Pancreas (tissue), 10 donors: ENCODE data around the gene IFI27. TPM values are rescaled to one million over a fixed set of nuclear protein-coding genes. Genes with fewer than 3 reads are reported as not detected.

ENCODE experiments used
- ATAC-seq, 4 donors: fragments of 200-7000 bp; cut with Tn5 transposase; one replicate each; pipeline versions ENCODE4 v1.8.0 to v1.9.1; 2020; ENCODE audit warnings: mild to moderate bottlenecking in 4 of 4, moderate library complexity in 4 of 4
- DNase-seq, 6 donors: peaks; one replicate each; pipeline ENCODE4 v3.0.0-alpha.2; 2020
- FAIRE-seq: peaks from 2 replicates; lab custom pipeline; 2012; peaks lifted over from hg19 to GRCh38; lab: Jason Lieb, UNC
- H3K27ac ChIP-seq, 4 donors: fragments of 200-600 bp; sonication (generic); 1 replicate in 3 of 4; 2 replicates in 1 of 4; pipeline versions ENCODE4 v1.5.0 to v1.8.0; 2020
- H3K27me3 ChIP-seq, 4 donors: fragments of 200-600 bp; one replicate each; pipeline ENCODE4 v1.8.0; 2021
- H3K36me3 ChIP-seq, 3 donors: fragments of 200-600 bp; sonication (generic) in 1 of 3; one replicate each; pipeline versions ENCODE4 v1.5.0 to v1.8.0; 2020 to 2021
- H3K4me1 ChIP-seq, 3 donors: fragments of 200-600 bp; one replicate each; pipeline ENCODE4 v1.8.0; 2021
- H3K4me3 ChIP-seq, 4 donors: fragments of 200-600 bp; sonication (generic) in 2 of 4; one replicate each; pipeline versions ENCODE4 v1.5.0 to v1.8.0; 2020 to 2021
- H3K9me3 ChIP-seq, 4 donors: fragments of 200-600 bp; one replicate each; pipeline ENCODE4 v1.8.0; 2021
- WGBS, 2 donors: extraction: QIAGEN DNeasy Blood & Tissue Kit; methylation state at CpG; one replicate each; pipeline ENCODE4 v1.1.7; 2013; 5-methylcytosine and 5-hydroxymethylcytosine counted together
- intact Hi-C, 3 donors: fragments of 100-400 bp; cut with DNase I; formaldehyde crosslinking; loops; one replicate each; pipeline versions ENCODE4 v1.11.1 to v1.14.2; 2022
- polyA plus RNA-seq, 2 donors: library from polyadenylated mRNA; stranded (reverse); fragments of 200-250 nt; gene quantifications; one replicate each; pipeline ENCODE4 v1.2.3, GENCODE V29; 2013
- total RNA-seq, 6 donors: library from RNA; stranded (reverse); fragmentation: NEBNext Ultra II Directional in 4 of 6; extraction: Animal tissue kit (Norgen Biotek cat#: 25700) in 4 of 6; gene quantifications; one replicate each; pipeline versions ENCODE4 v1.2.1 to v1.2.4, GENCODE V29; 2021 to 2023
- TF ChIP-seq, protein P1 (sequence below), 4 donors: fragments of 200-600 bp; sonication (generic) in 3 of 4; IDR thresholded peaks; one replicate each; pipeline versions ENCODE4 v1.5.0 to v1.8.0; 2021; ENCODE audit warnings: antibody characterized with exemption in 4 of 4
- donor health status: healthy with polysubstance abuse.
- donor health status: DM: no; HTN: no; CAD: no; lungs with moderate emphysema.
- donor health status: DM: no; HTN: no; CAD: no.
- donor health status: control.
- donor health status: control.
- donor health status: Bipolar disorder and iron deficiency.
- donor health status: DM: yes; HTN: yes; CAD: no.
- donor health status: DM: no; HTN: no; CAD: no.
- donor health status: DM: no; HTN: no; CAD: no.
- donor health status: DM: yes; HTN: yes; CAD: no.

IFI27 gene
- total and polyA plus RNA-seq, 8 donors: 8.1 to 78.9 (median 15.1) TPM

DNA sequence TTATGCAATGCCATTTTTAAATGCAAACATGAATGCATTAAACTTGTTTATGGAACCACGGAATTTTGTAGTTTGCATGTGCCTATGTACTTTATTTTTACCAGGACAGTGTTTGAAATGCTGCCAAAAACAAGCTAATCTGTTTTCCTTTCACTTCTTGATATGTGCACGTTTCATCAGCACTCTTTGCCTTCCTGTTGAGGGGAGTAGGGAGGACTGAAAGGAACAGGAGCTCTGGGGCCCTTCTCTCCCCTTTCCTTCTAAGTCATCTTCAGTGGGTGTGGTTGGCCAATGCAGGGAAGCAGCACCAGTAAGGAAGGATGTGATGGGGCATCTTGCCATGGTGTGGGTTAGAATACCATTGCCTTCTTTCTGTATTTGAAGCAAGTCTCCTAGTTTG lies 51.4 kb downstream of the IFI27 start:
- intact Hi-C loops: no loop called here
- FAIRE-seq (no peak), ATAC-seq (peak in 2 of 4 donors; percentile 30 to 47), DNase-seq (no peak)
- no peak overlapping the region for H3K27ac ChIP-seq
- no peak overlapping the region for H3K4me3 ChIP-seq
- H3K27me3 ChIP-seq: peaks cover 0 to 4% (median 0%) of the 10 kb centered on the region in 4 donors
- TF ChIP-seq, protein P1, sequence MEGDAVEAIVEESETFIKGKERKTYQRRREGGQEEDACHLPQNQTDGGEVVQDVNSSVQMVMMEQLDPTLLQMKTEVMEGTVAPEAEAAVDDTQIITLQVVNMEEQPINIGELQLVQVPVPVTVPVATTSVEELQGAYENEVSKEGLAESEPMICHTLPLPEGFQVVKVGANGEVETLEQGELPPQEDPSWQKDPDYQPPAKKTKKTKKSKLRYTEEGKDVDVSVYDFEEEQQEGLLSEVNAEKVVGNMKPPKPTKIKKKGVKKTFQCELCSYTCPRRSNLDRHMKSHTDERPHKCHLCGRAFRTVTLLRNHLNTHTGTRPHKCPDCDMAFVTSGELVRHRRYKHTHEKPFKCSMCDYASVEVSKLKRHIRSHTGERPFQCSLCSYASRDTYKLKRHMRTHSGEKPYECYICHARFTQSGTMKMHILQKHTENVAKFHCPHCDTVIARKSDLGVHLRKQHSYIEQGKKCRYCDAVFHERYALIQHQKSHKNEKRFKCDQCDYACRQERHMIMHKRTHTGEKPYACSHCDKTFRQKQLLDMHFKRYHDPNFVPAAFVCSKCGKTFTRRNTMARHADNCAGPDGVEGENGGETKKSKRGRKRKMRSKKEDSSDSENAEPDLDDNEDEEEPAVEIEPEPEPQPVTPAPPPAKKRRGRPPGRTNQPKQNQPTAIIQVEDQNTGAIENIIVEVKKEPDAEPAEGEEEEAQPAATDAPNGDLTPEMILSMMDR (IDR thresholded peaks at IDR 0.05): no peak
- H3K4me1 ChIP-seq: no peaks in the 10 kb centered on the region
- no peaks in the 10 kb centered on the region for H3K9me3 ChIP-seq
- 0 to 1% methylated on average over 2 of the region's 2 CpGs for WGBS, 2 donors
- H3K36me3 ChIP-seq: no peaks in the 10 kb centered on the region

DNA sequence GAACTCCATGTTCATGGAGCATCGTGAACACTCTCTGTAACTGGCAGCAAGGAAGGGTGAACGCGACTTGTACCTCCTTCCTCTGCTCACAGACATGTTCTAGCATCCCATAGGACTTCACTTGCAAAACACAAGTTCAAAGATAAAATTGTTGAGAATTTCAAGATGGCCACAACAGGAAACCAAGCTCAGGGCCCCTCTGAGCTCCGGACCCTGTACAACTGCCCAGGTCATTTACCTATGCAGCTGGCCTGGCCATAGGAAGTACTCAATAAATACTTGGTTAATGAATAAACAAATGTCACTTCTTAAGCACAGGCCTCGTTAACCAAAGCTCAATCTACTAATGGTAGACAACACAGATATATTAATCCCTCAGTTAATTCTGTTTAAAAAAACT lies 51.9 kb downstream of the IFI27 start:
- DNase-seq: no peak
- no peaks in the 10 kb centered on the region for H3K4me1 ChIP-seq
- no peak overlapping the region for H3K4me3 ChIP-seq
- FAIRE-seq: no peak
- peaks cover 0 to 4% (median 0%) of the 10 kb centered on the region in 4 donors for H3K27me3 ChIP-seq
- H3K9me3 ChIP-seq: no peaks in the 10 kb centered on the region
- H3K27ac ChIP-seq: no peak overlapping the region
- H3K36me3 ChIP-seq: no peaks in the 10 kb centered on the region
- ATAC-seq: no peak
- intact Hi-C loops: no loop called here
- WGBS, 2 donors: 81% methylated on average over 5 of the region's 5 CpGs
- TF ChIP-seq, protein P1 (IDR thresholded peaks at IDR 0.05): no peak

DNA sequence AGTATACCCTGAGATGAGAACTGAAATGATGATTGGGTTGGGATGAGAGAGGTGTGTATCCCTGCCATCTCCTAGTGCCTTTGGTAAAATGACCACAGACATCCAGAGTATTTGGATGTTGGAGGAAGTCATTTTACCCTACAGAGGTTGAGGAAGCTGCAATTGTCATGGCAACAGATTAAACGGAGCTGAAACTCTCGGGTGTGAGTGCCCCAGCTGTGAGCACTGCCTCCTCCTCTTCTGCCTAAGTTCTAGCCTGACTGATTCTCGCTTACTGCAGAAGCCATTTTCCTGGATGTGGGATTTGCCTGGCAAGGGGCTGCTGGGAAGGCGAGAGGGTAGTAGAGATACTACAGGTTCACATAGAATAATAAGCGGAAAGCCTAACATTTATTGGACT lies 53.3 kb downstream of the IFI27 start:
- H3K9me3 ChIP-seq: no peaks in the 10 kb centered on the region
- no peak for ATAC-seq
- 77 to 83% methylated on average over 5 of the region's 5 CpGs for WGBS, 2 donors
- intact Hi-C loops: no loop called here
- no peak for DNase-seq
- no peaks in the 10 kb centered on the region for H3K36me3 ChIP-seq
- peaks cover 0 to 4% (median 0%) of the 10 kb centered on the region in 4 donors for H3K27me3 ChIP-seq
- H3K27ac ChIP-seq: no peak overlapping the region
- FAIRE-seq: no peak
- TF ChIP-seq, protein P1 (IDR thresholded peaks at IDR 0.05): no peak
- H3K4me1 ChIP-seq: no peaks in the 10 kb centered on the region
- no peak overlapping the region for H3K4me3 ChIP-seq

DNA sequence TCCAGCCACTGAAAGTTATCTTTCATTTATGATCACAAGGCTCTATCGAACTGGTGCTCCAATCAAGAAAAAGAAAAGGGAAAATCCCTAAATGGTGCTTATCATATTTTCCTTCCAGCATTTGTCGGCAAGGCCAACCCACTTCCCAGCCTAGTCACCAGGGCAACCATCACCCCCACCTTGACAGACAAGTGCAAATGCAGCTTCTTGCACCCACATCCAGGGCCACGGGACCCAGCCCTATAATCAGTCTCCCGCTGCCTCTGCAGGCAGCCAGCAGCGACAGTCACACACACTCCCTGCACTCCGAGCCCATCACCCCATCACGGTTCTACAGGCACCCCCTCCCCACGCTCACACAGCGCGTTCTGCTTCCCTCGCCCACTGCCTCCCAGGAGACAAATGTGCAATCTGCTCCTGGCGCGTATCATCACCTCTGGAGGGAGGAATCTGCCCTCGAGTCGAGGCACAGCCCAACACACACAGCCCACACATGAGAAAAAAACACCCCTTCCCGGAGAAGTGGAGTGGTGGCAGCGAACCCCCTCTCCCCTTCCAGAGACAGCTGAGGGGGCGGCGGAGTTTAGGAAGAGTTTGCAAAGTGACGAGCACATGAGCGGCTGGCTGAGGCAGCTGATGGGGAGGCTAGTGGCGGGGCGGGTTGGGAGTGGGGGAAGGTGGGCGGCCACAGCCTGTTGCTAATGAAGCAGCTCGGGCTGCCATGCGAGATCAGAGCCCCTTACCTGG lies 54.3 kb downstream of the IFI27 start:
- Histone ChIP-seq H3K9me3 (no peaks in the 10 kb centered on the region), H3K27ac (no peak overlapping the region), H3K27me3 (peaks cover 0 to 4% (median 0%) of the 10 kb centered on the region in 4 donors), H3K4me1 (no peaks in the 10 kb centered on the region), H3K4me3 (no peak overlapping the region), H3K36me3 (no peaks in the 10 kb centered on the region)
- FAIRE-seq: no peak
- 41 to 42% methylated on average over 26 of the region's 26 CpGs for WGBS, 2 donors
- intact Hi-C loops: no loop called here
- DNase-seq: peak in 1 of 6 donors; percentile 30
- TF ChIP-seq, protein P1 (IDR thresholded peaks at IDR 0.05): no peak
- ATAC-seq: peak in 2 of 4 donors; percentile 51 to 80

DNA sequence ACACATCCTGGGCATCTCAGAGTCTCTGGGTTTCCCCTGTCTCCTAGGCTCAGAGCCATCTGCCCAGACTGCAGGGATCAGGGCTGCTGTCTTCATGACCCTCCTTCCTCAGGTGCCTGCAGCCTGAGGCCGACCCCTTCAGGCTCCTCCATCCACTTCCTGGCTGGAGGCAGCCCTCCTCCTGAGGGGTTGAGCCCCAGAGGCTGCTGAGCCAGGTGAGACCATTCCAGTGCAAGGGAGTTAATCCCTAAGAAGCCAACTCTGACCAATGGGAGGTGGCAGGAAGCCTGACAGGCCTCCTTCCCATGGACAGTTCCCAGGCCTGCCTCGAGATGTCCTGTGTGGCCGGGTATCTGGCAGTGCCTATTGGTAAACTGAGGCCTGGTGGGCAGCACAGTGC lies 55.2 kb downstream of the IFI27 start:
- ATAC-seq (no peak), DNase-seq (no peak), FAIRE-seq (no peak)
- no peaks in the 10 kb centered on the region for H3K4me1 ChIP-seq
- H3K27me3 ChIP-seq: peaks cover 0 to 4% (median 0%) of the 10 kb centered on the region in 4 donors
- no peak overlapping the region for H3K4me3 ChIP-seq
- no peaks in the 10 kb centered on the region for H3K36me3 ChIP-seq
- TF ChIP-seq, protein P1 (IDR thresholded peaks at IDR 0.05): no peak
- intact Hi-C loops: no loop called here
- WGBS, 2 donors: 77 to 80% methylated on average over 3 of the region's 3 CpGs
- no peaks in the 10 kb centered on the region for H3K9me3 ChIP-seq
- H3K27ac ChIP-seq: no peak overlapping the region
